ENCODE measurements around the gene SVEP1.
"Not testable (repeated sequence)": the region's sequence is repeated elsewhere in the genome, so short reads cannot be mapped to it uniquely, and the experiment has no call there.

SVEP1 gene

DNA sequence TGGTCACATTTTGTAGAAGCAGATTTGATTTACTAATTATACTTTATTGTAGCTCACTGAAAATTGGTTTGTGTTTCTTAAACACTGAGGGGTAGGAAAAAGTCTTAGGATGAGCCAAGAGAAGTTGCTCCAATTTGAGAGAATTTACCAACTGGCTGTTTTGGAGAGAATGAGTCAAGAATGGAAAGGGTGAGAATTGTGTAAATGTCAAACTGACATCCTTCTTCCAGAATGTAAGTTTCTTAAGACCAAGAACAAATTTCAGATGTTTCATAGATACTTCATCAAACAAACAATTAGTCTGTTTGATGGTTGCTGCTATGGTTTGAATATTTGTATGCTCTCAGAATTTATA lies 135.7 kb downstream of the SVEP1 start:
- no peak for DNase-seq (ENCODE audit: low read depth)

DNA sequence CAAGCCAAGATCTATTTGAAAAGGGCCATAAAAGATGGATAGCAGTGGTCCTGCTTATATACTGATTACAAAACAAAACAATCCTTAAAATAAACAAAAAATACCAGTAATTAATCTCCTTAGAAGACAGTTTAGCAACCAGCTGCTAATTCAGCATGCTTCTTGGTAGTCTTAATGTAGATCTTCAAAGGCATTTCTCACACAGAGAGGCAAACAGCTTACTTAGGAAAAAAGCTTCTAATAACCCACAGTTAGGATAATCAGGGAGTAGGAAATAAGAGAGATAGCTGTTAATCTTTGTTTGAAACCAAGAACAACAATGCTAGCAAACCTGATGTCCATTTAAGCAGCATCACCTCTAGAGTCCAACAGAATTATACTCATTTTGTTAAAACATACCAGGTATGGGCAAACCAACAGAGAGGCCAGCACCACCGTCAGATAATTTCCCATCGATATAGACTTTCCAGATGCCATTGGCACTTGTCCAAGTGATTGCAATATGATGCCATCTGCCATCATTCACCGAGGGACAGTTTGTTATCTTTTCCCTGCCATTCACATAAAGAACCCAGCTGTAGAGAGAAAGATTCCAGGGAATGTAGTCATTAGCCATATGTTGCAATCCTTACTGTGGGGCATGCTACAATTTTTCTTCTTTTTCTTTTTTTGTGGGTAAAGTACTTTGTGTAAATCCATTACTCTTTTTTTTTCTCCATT lies 136.2 kb downstream of the SVEP1 start:
- DNase-seq (ENCODE audit: low read depth), result peak; percentile 78

DNA sequence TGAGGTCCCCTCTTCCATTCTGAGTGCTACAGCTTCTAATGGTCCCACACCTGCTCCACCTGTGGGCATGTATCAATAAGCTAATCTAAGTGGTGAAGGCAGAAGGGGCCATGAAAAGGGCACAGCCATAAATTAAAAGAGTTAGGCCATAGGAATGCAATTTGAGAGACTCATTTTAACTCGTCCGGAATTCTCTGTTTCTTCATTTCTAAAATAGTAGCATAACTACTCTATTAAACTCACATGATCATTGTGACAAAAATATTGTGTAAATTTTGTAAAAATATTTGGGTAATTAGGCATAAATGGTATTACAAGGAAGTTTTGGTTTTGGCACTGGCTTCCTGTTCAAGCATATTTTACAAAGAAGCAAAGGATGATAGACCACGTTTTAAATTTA lies 138.7 kb downstream of the SVEP1 start:
- no peak for DNase-seq (ENCODE audit: low read depth)

DNA sequence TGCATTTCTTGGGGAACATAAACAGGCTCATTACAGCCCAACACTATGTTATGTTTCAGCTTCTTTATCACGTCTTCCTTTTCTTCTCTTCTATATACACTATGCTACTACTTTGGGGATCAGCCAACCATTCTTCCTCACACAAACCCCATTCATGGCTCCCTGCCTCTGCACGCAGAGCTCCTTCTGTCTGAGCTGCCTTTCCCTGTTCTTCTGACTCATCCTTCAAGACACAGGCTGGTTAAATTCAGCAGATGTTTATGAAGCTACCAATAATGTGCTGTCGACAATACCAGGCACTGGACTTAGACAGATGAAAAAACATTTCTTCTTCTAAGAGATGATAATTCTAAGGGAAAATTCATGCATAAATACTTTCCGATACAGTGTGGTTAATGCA lies 139.4 kb downstream of the SVEP1 start:
- no peak for DNase-seq (ENCODE audit: low read depth)

DNA sequence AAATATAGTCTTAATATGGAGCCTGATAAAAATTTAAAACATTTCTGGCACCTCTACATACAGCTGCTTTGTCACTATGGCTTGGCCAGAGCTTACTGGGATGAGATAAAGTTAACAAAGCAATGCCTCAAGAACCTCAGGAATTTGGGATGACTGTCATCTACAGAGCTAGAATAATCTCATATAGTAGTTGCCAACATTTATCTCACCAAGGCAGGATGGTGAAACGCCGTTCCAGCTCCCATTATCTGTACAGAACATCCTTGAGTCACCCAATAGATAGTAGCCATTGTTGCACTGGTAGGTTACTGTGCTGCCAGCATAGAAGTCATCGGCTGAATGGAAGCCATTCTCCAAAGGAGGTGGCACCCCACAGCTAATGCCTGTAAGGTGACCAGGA lies 147.3 kb downstream of the SVEP1 start:
- no peak for DNase-seq (ENCODE audit: low read depth)

DNA sequence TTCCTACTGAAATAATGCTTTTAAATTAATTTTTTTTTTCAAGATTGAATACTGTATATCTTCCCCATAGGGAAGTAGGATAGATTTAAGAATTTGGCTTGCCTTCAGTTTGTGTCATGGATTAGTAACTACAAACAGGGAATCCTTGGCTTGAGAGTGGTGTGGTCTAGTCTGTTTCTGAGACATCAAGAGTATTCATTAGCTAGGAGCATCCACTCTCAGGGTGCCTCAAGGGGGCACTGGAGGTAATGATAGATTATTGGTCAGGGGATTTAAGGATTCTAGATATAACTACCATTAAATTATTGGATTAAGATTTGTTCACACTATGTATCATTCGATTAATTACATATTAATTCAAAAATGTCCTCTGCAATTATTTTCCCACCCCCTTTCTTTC lies 150.1 kb downstream of the SVEP1 start:
- DNase-seq (ENCODE audit: low read depth), result no peak

DNA sequence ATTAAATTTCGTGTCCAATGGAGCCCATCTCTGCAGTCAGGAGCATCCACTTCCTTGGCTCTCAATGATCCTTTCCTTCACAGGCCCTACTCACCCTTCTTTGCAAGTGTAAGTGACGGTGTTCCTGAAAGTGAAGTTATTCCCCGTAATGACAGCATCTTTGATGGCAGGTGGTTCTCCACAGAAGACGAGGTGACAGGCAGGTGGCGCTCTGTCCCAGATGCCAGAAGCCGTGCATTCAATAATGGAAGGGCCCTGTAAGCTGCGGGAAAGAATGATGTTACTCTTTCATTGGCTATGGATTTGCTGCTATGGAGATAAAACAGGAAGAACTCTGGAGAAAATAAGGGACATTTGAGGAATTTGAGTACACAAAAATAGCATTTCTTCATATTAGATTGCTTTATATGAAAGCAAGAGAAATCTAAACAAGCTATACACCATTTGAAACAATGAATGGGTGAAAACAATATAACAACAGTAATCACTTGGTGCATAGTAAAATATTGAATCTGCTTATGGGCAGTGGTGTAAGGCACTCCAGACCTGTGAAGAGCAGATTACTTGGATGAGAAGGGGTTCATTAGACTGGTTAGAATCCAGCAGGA lies 151.9 kb downstream of the SVEP1 start:
- DNase-seq (ENCODE audit: low read depth), result no peak

DNA sequence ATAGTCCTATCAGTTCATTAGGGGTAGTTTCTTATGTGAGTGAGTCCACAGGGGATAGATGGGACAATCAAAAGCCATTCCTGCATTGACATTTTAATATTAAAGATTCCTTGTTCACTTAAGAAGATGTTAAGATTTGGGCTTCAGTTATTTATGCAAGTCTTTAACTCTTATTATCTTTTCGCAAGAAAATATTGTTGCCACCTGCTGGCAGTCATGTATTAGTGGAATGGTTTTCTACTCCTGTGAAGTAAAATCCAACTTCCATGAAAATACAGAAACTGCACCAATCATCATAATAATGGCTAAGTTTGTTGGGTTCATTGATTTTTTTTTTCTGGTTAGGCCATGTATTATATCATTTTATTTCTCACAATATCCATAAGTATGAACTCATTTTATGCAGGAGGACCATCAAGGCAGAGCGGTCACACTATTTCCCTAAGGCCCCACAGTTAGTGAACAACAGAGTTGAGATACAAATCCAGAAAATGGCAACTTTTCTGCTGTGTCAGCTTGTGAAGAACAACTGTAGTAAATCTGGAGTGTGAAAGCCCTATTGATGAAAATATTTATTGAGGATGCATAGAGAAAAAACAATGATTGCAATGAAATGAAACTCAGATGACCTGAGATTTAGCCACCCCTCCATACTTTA lies 153.4 kb downstream of the SVEP1 start:
- DNase-seq (ENCODE audit: low read depth), result no peak

DNA sequence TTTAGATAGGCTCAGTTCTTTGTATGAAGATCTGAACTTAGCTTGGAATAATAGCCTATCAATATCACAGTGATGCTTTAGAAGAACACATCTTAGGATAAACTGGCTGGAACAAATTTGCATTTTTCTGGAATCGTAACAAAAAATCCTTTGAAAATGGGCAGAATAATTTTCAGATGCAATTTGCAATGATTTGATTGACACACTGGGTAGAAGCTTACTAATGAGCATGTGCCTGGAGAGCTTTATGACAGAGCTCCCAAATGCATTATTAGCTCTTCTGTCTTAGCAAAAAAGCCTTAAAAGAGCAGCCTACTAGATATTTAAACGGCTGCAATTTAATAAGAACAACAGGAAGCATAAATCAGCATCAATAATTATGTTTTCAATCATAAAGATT lies 165.1 kb downstream of the SVEP1 start:
- no peak for DNase-seq (ENCODE audit: low read depth)

DNA sequence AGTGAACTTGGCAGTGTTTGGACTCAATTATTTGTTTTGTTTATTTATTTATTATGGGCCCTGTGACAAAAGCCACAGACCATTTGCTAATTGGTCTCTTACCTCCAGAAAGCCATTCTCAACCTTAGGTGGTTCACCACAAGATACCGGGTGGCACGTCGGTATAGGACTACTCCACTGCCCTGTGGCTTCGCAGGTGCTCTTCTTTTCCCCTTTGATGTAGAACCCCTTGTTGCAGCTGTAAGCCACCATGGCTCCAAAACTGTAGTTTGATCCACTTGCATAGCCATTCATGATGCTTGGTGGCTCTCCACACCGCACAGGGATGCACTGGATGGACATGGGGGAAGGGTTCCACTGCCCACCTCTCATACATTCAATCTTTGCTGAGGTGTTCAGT lies 168.6 kb downstream of the SVEP1 start:
- no peak for DNase-seq (ENCODE audit: low read depth)

DNA sequence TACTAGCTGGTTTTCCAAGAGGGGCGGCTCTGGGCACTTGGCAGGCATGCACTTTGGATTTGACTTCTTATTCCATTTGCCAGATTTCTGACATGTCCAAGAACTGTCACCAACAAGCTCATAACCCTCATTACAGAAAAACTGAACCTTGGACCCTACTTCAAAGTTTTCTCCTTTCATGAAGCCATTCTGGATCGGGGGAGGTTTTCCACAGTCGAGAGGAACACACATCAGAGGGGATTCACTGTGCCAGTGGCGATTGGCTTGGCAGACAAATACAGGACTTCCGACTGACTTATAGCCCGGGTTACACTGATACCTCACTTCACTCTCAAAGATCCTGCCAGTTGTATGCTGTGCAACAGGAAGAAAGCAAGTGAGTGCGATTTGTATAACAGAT lies 170.9 kb downstream of the SVEP1 start:
- no peak for DNase-seq (ENCODE audit: low read depth)

DNA sequence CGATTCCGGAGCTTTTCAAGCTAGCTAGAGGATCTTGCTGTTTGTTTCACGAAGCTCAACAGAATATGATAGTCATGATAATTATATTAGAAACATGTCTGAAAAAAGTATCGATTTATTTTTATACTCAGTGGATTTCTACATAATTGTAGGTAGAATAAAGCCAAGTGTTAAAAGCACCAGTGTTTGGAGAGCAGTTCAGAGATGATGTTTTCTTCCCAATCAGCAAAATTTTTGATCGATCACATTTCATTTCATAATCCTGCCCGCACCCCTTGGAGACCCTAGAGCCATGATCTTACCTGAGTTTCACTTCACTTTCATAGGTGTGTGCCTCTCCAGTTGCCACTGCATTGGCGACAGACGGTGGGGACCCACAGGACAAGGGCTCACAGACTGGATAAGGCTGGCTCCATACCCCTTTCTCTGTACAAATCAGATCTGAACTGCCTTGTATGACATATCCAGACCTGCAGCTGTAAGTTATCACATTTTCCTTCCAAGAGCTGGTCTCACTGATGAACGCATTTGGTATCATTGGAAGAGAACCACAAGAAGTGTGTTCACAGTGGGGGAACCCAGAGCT lies 173.6 kb downstream of the SVEP1 start:
- no peak for DNase-seq (ENCODE audit: low read depth)

DNA sequence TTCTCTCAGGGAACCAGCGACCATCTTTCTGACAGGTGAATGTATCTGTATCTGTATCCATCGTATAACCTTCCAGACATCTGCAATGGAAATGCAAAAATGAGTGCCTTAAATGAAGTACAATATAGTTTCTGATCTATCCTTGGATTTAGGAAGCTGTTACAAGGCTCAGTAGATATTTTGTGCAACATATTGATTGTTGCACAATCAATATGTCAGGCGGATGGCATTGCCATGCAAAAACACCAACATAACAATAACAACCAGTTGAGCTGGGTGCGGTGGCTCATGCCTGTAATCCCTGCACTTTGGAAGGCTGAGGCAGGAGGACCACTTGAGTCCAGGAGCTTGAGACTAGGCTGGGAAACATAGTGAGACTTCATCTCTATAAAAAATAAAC lies 175.1 kb downstream of the SVEP1 start:
- no peak for DNase-seq (ENCODE audit: low read depth)

DNA sequence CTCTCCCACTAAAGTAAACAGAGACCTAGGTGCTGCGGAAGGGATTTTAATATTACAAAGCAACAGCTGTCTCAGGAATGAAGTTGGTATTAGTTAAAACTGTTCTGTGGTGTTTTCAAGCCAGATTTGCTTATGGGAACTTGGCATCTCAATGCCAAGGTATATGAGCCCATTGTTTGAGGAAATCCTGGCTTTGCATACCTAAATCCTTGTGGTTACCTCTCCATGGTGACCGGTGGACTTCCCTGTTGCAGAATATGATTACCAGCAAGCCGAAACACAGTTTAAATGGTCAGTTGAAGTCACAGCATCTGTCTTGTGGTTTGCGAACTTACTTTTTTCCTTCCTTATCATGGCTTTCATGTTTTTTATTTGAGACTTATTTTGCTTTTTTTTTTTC lies 179.6 kb downstream of the SVEP1 start:
- no peak for DNase-seq (ENCODE audit: low read depth)

DNA sequence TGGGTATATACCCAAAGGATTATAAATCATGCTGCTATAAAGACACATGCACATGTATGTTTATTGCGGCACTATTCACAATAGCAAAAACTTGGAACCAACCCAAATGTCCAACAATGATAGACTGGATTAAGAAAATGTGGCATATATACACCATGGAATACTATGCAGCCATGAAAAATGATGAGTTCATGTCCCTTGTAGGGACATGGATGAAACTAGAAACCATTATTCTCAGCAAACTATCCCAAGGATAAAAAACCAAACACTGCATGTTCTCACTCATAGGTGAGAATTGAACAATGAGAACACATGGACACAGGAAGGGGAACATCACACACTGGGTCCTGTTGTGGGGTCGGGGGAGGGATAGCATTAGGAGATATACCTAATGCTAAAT lies 180.5 kb downstream of the SVEP1 start:
- DNase-seq (ENCODE audit: low read depth), result not testable (repeated sequence)

DNA sequence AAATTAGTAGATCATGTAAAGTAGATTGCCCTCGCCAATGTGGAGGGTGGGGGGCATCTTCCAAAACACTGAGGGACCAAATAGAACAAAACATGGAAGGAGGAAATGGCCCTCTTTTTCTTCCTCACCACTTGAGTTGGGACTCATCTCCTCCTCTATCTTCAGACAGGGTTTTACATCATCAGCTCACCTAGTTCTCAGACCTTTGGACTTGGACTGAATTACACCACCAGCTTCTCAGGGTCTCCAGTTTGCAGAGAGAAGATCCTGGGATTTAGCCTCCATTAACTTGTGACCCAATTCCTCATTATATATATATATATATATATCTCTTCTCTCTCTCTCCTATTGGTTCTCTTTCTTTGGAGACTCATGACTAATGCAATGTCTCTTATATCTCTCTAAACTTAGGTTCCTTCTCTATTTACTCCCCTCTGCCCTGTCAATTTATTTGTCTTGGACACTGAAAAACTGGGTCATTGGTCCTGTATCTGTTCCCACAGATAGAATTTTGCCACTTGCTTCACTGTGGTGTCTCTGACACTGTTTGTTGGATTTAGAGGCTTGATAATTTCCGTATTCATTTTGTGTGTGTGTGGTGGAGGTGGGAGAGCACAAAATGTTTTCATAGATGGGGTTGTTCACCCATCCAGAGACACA lies 187.6 kb downstream of the SVEP1 start:
- DNase-seq (ENCODE audit: low read depth), result no peak

DNA sequence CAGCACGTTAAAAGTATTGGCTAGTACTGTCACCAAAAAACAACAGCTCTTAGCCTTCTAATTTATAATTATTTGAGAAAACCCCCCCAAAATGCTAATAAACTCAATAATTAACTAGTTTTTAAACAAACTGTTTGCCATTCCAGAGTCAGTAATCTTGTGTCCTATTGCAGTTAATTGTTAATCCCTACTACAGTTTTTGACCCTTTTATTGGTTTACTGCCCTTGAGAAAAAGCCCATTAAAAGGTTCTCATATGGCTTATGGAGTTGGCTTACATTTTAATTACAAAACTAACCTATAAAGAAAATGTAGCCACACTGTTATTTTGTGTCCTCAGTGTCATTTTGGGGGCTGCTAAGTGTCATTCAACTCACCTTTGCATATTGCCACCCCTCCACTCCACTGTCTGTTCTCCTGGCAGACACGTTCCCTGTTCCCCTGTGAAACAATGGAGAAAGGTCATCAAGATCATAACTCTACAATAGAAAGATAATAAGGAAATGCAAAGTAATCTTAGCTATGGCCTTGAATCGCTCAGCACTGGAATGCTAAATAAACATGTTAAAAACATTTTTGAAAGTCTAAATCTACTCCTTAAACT lies 190.3 kb downstream of the SVEP1 start:
- no peak for DNase-seq (ENCODE audit: low read depth)

DNA sequence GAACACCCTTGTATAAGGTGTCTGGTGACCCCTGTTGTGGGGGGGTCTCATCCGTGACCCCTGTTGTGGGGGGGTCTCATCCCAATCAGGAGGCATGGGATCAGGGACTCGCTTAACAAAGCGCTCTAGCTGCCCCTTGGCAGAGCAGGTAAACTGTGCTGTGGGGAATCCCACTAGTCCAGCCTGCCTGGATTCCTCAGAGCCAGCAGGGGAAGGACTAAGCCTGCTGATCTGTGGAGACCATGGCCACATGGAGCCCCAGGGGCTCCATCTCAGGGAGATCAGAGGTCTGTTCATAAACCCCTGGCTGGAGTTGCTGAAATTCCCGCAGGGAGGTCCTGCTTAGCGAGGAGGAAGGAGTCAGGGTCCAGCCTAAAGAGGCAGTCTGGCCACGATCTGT lies 196.1 kb downstream of the SVEP1 start:
- no peak for DNase-seq (ENCODE audit: low read depth)

DNA sequence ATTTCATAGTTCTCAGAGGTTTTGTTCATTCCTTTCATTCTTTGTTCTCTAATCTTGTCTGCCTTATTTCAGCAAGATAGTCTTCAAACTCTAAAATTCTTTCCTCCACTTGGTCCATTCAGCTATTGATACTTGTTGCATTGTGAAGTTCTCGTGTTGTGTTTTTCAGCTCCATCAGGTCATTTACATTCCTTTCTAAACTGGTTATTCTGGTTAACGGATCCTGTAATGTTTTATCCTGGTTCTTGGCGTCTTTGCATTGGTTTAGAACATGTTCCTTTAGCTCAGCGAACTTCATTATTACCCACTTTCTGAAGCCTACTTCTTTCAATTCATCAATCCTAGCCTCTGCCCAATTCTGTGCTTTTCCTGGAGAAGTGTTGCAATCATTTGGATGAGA lies 196.8 kb downstream of the SVEP1 start:
- no peak for DNase-seq (ENCODE audit: low read depth)

DNA sequence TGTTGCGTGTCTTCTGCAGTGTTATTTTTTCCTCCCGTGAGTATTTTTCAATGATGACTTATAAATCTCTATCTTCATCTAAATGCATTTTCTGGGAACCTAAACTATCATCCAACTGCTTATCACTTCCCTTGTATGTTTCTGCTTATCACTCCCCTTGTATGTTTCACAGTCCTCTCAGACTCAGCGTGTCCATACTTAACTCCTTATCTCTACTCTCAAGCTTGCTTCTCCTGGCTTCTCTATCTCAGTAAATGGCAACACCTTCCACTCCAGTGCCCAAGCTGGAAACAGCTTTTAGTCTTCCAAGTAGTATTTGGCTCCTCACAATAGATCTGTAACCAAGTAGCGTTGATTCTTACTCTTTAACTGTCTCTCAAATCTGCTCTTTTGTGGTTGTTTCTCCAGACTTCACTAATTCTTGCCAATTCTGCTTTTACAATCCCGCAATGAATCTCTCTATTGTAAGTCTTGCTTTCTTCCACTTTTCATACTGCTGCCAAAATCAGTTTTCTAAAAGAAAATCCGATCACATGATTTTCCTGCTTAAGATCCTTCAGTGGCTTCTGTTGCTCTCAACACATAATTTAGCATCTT lies 208.0 kb downstream of the SVEP1 start:
- DNase-seq (ENCODE audit: low read depth), result no peak

DNA sequence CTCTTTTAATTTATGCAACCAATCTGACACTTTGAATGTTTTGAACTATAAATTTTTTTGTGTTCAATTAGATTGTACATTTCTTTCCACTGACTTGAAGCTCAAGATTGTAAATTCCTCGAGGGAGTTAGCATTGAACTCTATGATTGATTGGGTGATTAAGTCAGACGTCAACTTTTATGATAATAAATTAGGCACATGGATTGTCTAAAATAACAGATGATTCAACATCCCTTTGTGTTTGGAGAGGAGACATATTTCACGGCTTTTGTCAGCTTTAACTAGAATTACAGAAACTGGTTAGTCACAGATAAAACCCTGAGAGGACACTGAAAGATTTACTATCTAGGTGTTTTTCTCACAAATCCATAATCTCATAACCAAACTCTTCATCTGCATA lies 209.2 kb downstream of the SVEP1 start:
- no peak for DNase-seq (ENCODE audit: low read depth)

DNA sequence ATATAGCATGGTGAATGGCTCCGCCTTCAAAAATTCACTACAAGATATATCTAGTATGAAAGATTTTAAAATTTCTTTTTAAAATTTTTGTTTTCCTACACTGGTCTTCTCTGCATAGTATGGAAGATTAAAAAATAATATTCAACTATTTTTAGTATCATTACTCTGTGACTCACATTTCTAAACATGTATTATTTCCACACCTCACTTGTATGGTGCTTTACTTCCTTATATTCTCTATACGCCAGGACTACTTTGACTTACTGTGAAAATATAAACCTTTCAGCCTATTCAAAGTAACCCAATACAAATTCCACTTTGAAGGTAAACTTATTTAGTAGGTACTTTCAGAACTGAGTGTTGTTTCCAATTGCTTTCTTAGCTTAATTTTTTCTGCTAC lies 215.1 kb downstream of the SVEP1 start:
- DNase-seq (ENCODE audit: low read depth), result no peak
